Progenitor cell of endocrine pancreas (in vitro differentiated cells): ENCODE data around the gene PSEN2. TPM values are rescaled to one million over a fixed set of nuclear protein-coding genes. Genes with fewer than 3 reads are reported as not detected.

ENCODE experiments used
- DNase-seq: peaks from one replicate; pipeline ENCODE4 v3.0.0; 2021; ENCODE audit warnings: low spot score; ENCODE audit not compliant: unreplicated experiment
- H3K27ac Mint-ChIP-seq: 2 replicates; pipeline ENCODE4 v1.8.0; 2021; ENCODE audit warnings: mild to moderate bottlenecking, moderate library complexity, mixed read lengths
- H3K27me3 Mint-ChIP-seq: 2 replicates; pipeline ENCODE4 v1.8.0; 2021; ENCODE audit warnings: mixed read lengths
- H3K36me3 Mint-ChIP-seq: 2 replicates; pipeline ENCODE4 v1.8.0; 2022; ENCODE audit warnings: mixed read lengths; ENCODE audit not compliant: insufficient read depth
- H3K4me1 Mint-ChIP-seq: 2 replicates; pipeline ENCODE4 v1.8.0; 2021; ENCODE audit warnings: low read depth, mixed read lengths
- H3K4me3 Mint-ChIP-seq: 2 replicates; pipeline ENCODE4 v1.8.0; 2021; ENCODE audit warnings: low read depth, mild to moderate bottlenecking, moderate library complexity, mixed read lengths
- H3K9me3 Mint-ChIP-seq: 2 replicates; pipeline ENCODE4 v1.8.0; 2021; ENCODE audit warnings: low read depth, mixed read lengths
- CTCF ChIP-seq: fragments of 200-600 bp; sonication (generic); IDR thresholded peaks from one replicate; pipeline ENCODE4 v1.5.0; 2021; ENCODE audit warnings: antibody characterized with exemption, mild to moderate bottlenecking; ENCODE audit not compliant: unreplicated experiment
- total RNA-seq: library from RNA; stranded (reverse); gene quantifications from 2 replicates; pipeline ENCODE4 v1.2.1, GENCODE V29; 2021

PSEN2 gene
- total RNA-seq, 1 donor from 2014 or later: 27.5 TPM

GRCh38 chr1:226888021-226888420 lies 17.6 kb downstream of the PSEN2 start:
- Mint-ChIP-seq H3K36me3 (peaks cover 14% of the 10 kb centered on the region), H3K27ac (no peak overlapping the region), H3K4me3 (no peak overlapping the region), H3K27me3 (no peaks in the 10 kb centered on the region), H3K4me1 (peaks cover 2% of the 10 kb centered on the region), H3K9me3 (no peaks in the 10 kb centered on the region)
- DNase-seq: no peak
- TF ChIP-seq CTCF: no peak

GRCh38 chr1:226888816-226889215 lies 18.4 kb downstream of the PSEN2 start:
- Mint-ChIP-seq H3K36me3 (peaks cover 11% of the 10 kb centered on the region), H3K4me1 (no peaks in the 10 kb centered on the region), H3K27ac (no peak overlapping the region), H3K4me3 (no peak overlapping the region), H3K27me3 (no peaks in the 10 kb centered on the region), H3K9me3 (no peaks in the 10 kb centered on the region)
- TF ChIP-seq CTCF: no peak
- no peak for DNase-seq

GRCh38 chr1:226889616-226890330 lies 19.4 kb downstream of the PSEN2 start:
- no peak for TF ChIP-seq CTCF
- Mint-ChIP-seq H3K27ac (no peak overlapping the region), H3K36me3 (peaks cover 11% of the 10 kb centered on the region), H3K27me3 (no peaks in the 10 kb centered on the region), H3K4me1 (no peaks in the 10 kb centered on the region), H3K9me3 (no peaks in the 10 kb centered on the region), H3K4me3 (no peak overlapping the region)
- DNase-seq: no peak

- Mint-ChIP-seq H3K36me3 (peaks cover 11% of the 10 kb centered on the region), H3K27me3 (no peaks in the 10 kb centered on the region), H3K27ac (no peak overlapping the region), H3K9me3 (no peaks in the 10 kb centered on the region), H3K4me1 (no peaks in the 10 kb centered on the region), H3K4me3 (no peak overlapping the region)
- no peak for TF ChIP-seq CTCF
- no peak for DNase-seq
Observed at GRCh38 chr1:226890331-226891108, 20.1 kb downstream of the PSEN2 start.

GRCh38 chr1:226891346-226891745 lies 20.9 kb downstream of the PSEN2 start:
- no peaks in the 10 kb centered on the region for H3K27me3 Mint-ChIP-seq
- H3K4me1 Mint-ChIP-seq: no peaks in the 10 kb centered on the region
- no peak for DNase-seq
- no peak overlapping the region for H3K4me3 Mint-ChIP-seq
- H3K27ac Mint-ChIP-seq: no peak overlapping the region
- peaks cover 8% of the 10 kb centered on the region for H3K36me3 Mint-ChIP-seq
- TF ChIP-seq CTCF: no peak
- H3K9me3 Mint-ChIP-seq: no peaks in the 10 kb centered on the region
